ENCODE measurements around the gene PER3. TPM values are rescaled to one million over a fixed set of nuclear protein-coding genes. Genes with fewer than 3 reads are reported as not detected.

PER3 gene
- total RNA-seq, 1 experiment from 2014 or later = 9.0 TPM

DNA sequence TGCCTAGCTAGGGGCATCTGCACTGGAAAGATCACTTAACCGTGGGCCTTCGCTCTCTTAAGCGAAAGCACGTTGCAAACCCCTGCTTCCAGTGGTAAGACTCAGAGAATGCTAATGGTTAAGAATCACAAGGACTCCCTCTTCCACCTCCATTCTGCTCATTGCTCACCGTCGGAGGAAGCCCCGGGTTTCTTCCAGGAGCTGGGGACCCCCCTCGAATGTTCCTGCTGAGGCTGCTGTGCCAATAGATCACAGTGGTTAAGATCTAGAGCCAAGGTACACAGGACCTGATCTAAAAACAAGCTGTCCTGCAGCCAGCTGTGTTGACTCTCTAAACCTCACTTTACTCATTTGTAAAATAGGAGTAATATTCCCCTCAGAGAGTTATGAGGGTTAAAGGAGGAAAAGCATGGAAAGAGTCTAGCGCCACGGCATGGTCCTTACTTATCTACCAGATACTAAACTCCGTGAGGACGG lies 12.2 kb upstream of the PER3 start:
- H2BK120ac ChIP-seq (ENCODE audit: low read depth, low read length, poor library complexity, severe bottlenecking) = no peak overlapping the region
- peak overlapping the region; percentile 81 to 90 for H3K4me3 Mint-ChIP-seq
- H2AK5ac ChIP-seq (ENCODE audit: insufficient read length, low read length) = no peak overlapping the region
- H3K79me1 ChIP-seq (ENCODE audit: insufficient read depth, low read depth, low read length, poor library complexity, severe bottlenecking) = peaks cover 5% of the 10 kb centered on the region
- H3K4me2 ChIP-seq (ENCODE audit: insufficient read depth, insufficient read length, low read length) = peak overlapping the region; percentile 87
- peaks cover 17 to 29% (median 28%) of the 10 kb centered on the region in 3 experiments for H3K36me3 Mint-ChIP-seq (ENCODE audit: insufficient read depth in 1 of 3, low read depth in 3 of 3)
- peaks cover 10 to 11% of the 10 kb centered on the region in 2 experiments for H3K4me1 Mint-ChIP-seq
- no peak overlapping the region for H2BK12ac ChIP-seq (ENCODE audit: insufficient read length, low read depth, low read length)
- no peaks in the 10 kb centered on the region for H3K9me3 ChIP-seq (ENCODE audit: control insufficient read depth, low read depth, low read length)
- peaks cover 3% of the 10 kb centered on the region; the same call in 1 of the 2 replicates for H3K79me2 ChIP-seq (ENCODE audit: insufficient read depth, low read length)
- peaks cover 3% of the 10 kb centered on the region; the same call in 1 of the 2 replicates for H3K4me1 ChIP-seq (ENCODE audit: insufficient read depth, low read length)
- no CpG with 5 or more reads among the region's 12 CpGs for whole genome bisulfite sequencing (ENCODE audit: extremely low coverage, insufficient read length, low lambda C conversion rate)
- no peak overlapping the region for H3K23ac ChIP-seq (ENCODE audit: insufficient read length, low read depth, low read length)
- no peak overlapping the region for H3T11ph ChIP-seq (ENCODE audit: low read length)
- H3K4ac ChIP-seq (ENCODE audit: low read depth, low read length) = no peak overlapping the region
- no peaks in the 10 kb centered on the region for H3K27me3 Mint-ChIP-seq (ENCODE audit: low read depth)
- H2AFZ ChIP-seq (ENCODE audit: low read length) = no peak overlapping the region
- TF ChIP-seq, protein P1, sequence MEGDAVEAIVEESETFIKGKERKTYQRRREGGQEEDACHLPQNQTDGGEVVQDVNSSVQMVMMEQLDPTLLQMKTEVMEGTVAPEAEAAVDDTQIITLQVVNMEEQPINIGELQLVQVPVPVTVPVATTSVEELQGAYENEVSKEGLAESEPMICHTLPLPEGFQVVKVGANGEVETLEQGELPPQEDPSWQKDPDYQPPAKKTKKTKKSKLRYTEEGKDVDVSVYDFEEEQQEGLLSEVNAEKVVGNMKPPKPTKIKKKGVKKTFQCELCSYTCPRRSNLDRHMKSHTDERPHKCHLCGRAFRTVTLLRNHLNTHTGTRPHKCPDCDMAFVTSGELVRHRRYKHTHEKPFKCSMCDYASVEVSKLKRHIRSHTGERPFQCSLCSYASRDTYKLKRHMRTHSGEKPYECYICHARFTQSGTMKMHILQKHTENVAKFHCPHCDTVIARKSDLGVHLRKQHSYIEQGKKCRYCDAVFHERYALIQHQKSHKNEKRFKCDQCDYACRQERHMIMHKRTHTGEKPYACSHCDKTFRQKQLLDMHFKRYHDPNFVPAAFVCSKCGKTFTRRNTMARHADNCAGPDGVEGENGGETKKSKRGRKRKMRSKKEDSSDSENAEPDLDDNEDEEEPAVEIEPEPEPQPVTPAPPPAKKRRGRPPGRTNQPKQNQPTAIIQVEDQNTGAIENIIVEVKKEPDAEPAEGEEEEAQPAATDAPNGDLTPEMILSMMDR (conservative IDR thresholded peaks at IDR 0.05) = no peak
- no peak overlapping the region for H3K18ac ChIP-seq (ENCODE audit: insufficient read length, low read depth, low read length)
- peak overlapping the region; percentile 60 to 90 (median 64); a peak in 3 of 7 replicates for H3K27ac Mint-ChIP-seq
- no peak for DNase-seq
- H3K14ac ChIP-seq (ENCODE audit: insufficient read depth, low read length) = no peak overlapping the region
- H3K56ac ChIP-seq (ENCODE audit: insufficient read length, low read depth, low read length) = no peak overlapping the region
- no peak overlapping the region for H2BK15ac ChIP-seq (ENCODE audit: low read depth, low read length)
- no peak overlapping the region for H2BK5ac ChIP-seq (ENCODE audit: insufficient read length, low read length)
- H4K20me1 ChIP-seq (ENCODE audit: control insufficient read depth, insufficient read depth, insufficient read length) = no peaks in the 10 kb centered on the region
- H3K23me2 ChIP-seq (ENCODE audit: insufficient read length, low read depth, low read length, poor library complexity, severe bottlenecking) = peaks cover 7% of the 10 kb centered on the region
- no peak overlapping the region for H3K27ac ChIP-seq (ENCODE audit: insufficient read length, low read depth, low read length)
- no peak overlapping the region for H2BK20ac ChIP-seq (ENCODE audit: low read depth, low read length, poor library complexity, severe bottlenecking)
- no peak overlapping the region for H4K91ac ChIP-seq (ENCODE audit: insufficient read length, low read depth, low read length)
- no peaks in the 10 kb centered on the region; a peak in 1 of 5 replicates for H3K9me3 Mint-ChIP-seq
- no peak overlapping the region for H4K5ac ChIP-seq (ENCODE audit: insufficient read length, low read depth, low read length)
- no peak overlapping the region for H4K8ac ChIP-seq (replicated peaks; ENCODE audit: insufficient read length, low read depth, low read length)
- peak overlapping the region; percentile 73 for H3K9ac ChIP-seq (ENCODE audit: extremely low read depth, insufficient read length, low read length)
- no peaks in the 10 kb centered on the region for H3K27me3 ChIP-seq (ENCODE audit: insufficient read depth, low read length)

All from H9 (cell line).